Measurements from ENCODE around the gene FAM120B.

Gene FAM120B

DNA sequence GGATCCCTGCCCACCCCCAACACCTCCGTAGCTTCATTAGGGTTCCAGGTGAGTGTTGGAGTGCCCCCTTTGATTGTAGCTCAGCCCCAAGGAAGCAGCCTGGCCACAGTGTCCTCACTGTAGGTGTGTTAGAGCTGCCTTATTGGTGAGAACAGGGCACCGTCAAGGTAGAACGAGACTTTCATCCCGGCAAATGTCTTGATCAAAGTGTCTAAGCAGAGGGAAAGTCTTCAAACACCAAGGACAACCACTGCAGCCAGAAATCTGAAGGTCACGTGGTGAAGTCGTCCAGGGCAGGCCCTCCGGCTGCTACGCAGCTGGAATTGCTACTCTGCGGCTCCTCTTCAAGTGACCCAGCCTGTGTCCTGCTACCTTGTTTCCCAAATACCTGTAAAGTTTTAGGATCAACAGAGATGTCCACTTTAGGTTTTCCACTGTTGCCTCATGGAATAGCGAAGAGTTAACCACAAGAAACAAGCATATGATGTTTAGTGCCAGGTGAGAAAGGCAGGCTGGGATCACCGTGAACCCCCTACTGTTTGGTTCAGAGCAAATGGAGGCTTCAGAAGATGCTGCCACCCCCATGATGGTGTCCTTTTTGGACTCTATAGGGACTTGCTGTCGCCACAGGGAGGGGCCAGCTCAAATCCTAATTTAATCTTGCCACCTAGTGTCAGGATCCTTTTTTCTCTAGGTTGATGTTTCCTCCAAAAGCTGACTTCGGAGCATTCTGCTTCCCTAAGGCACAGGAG is 14.0 kb upstream of the FAM120B start:
- DNase-seq (ENCODE audit: low read depth, low spot score): no peak
- ChIA-PET CTCF (interaction anchor here (0.9 to 2.4 kb wide), 2 partner anchors 224 to 502 kb away, joined by 4 to 6 read pairs; no protein-coding TSS in a partner anchor), POLR2A (no interaction called here)
- H3K4me3 ChIP-seq (ENCODE audit: low read depth, low read length): no peak overlapping the region
- TF ChIP-seq, protein P1, sequence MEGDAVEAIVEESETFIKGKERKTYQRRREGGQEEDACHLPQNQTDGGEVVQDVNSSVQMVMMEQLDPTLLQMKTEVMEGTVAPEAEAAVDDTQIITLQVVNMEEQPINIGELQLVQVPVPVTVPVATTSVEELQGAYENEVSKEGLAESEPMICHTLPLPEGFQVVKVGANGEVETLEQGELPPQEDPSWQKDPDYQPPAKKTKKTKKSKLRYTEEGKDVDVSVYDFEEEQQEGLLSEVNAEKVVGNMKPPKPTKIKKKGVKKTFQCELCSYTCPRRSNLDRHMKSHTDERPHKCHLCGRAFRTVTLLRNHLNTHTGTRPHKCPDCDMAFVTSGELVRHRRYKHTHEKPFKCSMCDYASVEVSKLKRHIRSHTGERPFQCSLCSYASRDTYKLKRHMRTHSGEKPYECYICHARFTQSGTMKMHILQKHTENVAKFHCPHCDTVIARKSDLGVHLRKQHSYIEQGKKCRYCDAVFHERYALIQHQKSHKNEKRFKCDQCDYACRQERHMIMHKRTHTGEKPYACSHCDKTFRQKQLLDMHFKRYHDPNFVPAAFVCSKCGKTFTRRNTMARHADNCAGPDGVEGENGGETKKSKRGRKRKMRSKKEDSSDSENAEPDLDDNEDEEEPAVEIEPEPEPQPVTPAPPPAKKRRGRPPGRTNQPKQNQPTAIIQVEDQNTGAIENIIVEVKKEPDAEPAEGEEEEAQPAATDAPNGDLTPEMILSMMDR (IDR thresholded peaks at IDR 0.05; ENCODE audit: insufficient read depth, low read length, missing control alignments): no peak

DNA sequence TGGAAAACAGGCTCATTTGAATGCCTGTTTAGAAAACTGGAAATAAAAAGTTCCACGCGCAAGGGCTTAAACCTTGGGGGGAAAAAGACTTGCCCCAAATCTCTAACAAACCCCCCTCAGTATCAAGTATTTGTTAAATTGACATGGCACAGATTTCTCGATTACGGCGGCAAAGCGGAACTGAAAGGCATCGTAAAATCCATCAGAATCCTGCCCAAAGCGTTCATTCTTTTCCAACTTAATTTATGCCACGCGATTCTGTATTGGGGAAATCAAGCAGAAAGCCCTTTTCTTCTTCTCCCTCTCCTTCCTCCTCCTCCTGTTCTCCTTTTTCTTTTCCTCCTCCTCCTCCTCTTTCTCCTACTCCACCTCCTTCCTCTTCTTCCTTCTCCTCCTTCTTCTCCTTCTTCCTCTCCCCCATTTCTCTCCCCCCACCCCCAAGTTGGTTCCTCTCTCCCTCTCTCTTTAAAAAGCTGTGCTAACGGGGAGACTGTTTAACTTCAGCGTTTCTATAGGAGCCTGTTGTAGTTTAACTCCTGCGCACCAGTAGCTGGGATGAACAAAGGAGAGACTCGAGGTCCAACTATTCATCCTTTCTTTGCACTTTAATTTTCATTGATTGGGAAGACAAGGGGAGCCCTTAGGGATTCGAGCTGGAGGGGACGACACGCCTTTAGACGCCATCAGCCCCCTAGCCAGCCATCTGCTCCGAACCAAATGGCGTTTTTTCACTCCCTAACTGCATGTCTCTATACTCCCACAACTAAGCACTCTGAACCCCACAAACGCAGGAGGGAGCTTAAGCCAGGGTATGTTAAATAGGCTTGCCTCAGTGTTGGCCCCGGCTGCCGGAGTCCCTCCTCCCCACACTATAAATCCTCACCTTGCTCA is 13.0 kb upstream of the FAM120B start:
- H3K4me3 ChIP-seq (ENCODE audit: low read depth, low read length): no peak overlapping the region
- POLR2A ChIA-PET: interaction anchor here (0.8 kb wide), 1 partner anchor 13 kb away, joined by 4 read pairs; the partner anchor contains the start of gene FAM120B
- CTCF ChIA-PET: interaction anchor here (0.7 to 2.4 kb wide), 4 partner anchors 10 to 503 kb away, joined by 3 to 6 read pairs (median 3); no protein-coding TSS in a partner anchor
- TF ChIP-seq, protein P1 (IDR thresholded peaks at IDR 0.05; ENCODE audit: insufficient read depth, low read length, missing control alignments): no peak
- no peak for DNase-seq (ENCODE audit: low read depth, low spot score)

DNA sequence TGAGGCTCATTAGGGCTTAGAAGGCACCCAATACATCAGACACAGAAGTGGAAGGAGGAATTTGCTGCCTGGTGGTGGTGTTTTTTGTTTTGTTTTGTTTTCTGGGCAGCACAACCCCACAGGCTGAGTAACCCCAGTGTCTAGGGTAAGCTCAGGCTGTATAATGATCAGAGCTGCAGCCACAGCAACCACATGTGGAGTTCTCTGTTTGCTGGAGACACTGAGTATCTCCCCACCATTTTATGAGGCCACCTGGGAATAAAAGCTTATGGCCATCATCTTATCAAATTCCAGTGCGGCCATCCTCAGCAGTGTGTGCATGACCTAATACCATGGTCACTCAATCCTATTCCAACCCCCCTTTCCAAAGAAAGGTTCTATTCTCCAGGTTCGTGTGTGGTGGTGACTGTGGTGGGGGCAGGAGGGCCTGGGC is 12.2 kb upstream of the FAM120B start:
- no peak overlapping the region for H3K4me3 ChIP-seq (ENCODE audit: low read depth, low read length)
- no peak for DNase-seq (ENCODE audit: low read depth, low spot score)
- ChIA-PET POLR2A (interaction anchor here (0.8 kb wide), 1 partner anchor 12 kb away, joined by 4 read pairs; the partner anchor contains the start of gene FAM120B), CTCF (interaction anchor here (0.7 to 2.4 kb wide), 5 partner anchors 9 to 504 kb away, joined by 3 to 6 read pairs (median 3); partner anchors contain the start of gene FAM120B)
- TF ChIP-seq, protein P1 (IDR thresholded peaks at IDR 0.05; ENCODE audit: insufficient read depth, low read length, missing control alignments): no peak

DNA sequence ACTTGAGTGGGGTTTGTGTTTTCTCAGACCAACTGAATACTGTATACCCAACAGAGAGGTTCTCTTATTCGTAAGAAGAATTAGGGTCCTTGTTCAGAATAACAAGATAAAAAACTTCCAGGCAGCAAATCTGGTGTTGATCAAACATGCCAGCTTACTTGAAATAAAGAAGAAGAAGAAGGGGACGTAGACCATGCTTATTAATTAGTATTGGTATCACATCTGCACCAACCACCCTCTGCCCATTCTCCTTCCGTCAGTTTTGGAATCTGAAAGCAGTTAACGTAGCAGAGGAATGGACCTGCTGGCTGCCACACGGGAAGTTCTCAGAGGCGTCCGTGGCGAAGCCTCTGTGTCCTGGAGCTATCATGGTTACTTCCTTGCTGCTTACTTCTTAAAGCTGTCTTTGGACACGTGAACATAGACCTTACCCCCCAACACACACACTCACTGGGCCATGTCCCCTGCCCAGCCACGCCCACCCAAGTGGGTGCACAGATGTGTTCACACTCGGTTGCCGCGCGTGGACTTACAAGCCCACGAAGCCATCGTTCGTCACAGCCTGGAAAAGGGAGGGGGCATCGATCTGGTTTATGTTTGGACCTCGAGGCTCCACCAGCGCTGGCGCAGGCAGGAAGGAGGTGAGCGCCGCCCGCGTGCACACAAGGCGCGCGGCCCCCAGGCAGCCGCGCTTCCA is 11.6 kb upstream of the FAM120B start:
- TF ChIP-seq, protein P1 (IDR thresholded peaks at IDR 0.05; ENCODE audit: insufficient read depth, low read length, missing control alignments): no peak
- ChIA-PET POLR2A (no interaction called here), CTCF (interaction anchor here (1.0 to 2.4 kb wide), 3 partner anchors 9 to 505 kb away, joined by 3 to 6 read pairs (median 4); partner anchors contain the start of gene FAM120B)
- peak overlapping the region; percentile 43 for H3K4me3 ChIP-seq (ENCODE audit: low read depth, low read length)
- no peak for DNase-seq (ENCODE audit: low read depth, low spot score)

DNA sequence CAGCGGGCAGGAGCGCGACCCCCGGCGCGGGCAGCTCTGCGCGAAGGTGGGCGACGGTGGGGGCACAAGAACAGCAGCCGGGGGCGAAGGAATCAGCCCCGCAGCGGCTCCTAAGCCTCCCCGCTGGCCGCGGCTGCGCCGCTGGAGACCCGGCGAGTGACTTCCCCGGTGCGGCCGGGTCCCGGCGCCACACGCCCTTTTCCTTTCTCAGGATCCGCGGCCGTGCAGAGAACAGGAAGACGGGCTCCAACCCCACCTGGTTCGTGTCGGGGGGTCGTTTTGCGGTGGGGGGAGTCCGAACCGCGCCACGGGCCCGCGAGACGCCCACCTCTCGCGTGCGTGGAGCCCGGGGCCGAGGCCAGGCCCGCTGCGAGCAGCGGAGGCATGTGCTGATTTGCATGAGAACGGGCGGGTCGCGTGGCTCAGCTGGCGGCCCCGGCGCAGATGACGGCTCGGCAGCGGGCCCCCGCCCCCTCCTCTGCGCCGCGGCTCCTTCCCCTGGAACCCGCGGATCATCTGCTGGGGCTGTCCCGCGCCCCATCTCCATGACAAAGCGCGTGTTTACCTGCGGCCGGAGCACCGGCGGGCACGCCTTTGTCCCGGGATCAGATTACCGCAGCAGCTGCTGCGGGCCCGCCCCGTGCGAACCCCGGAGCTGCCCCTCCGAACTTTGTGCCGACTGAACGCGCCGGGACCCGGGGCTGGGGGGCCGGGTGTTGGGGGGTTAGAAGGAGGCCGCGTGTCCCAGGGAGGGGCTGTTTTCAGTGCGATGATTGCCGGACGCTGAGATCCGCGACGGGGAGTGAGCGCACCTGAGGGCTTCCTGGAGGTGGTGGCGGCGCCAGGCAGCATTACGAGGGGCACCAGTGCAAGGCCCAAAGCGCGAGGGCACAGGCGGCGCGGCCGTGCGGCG is 10.8 kb upstream of the FAM120B start:
- TF ChIP-seq, protein P1 (IDR thresholded peaks at IDR 0.05; ENCODE audit: insufficient read depth, low read length, missing control alignments): no peak
- no peak for DNase-seq (ENCODE audit: low read depth, low spot score)
- POLR2A ChIA-PET: no interaction called here
- CTCF ChIA-PET: interaction anchor here (1.0 kb wide), 1 partner anchor 10 kb away, joined by 4 read pairs; the partner anchor contains the start of gene FAM120B
- H3K4me3 ChIP-seq (ENCODE audit: low read depth, low read length): peak overlapping the region; percentile 43
